Activated CD4-positive, alpha-beta T cell treated with anti-CD3 and anti-CD28 coated beads for 24 hours (primary cell): Measurements from ENCODE around the gene TBX19.

Source experiments
- DNase-seq, 2 donors: peaks; one replicate each; pipeline ENCODE4 v3.0.0-alpha.2; 2020; ENCODE audit warnings: low read depth in 2 of 2

Gene TBX19

DNA sequence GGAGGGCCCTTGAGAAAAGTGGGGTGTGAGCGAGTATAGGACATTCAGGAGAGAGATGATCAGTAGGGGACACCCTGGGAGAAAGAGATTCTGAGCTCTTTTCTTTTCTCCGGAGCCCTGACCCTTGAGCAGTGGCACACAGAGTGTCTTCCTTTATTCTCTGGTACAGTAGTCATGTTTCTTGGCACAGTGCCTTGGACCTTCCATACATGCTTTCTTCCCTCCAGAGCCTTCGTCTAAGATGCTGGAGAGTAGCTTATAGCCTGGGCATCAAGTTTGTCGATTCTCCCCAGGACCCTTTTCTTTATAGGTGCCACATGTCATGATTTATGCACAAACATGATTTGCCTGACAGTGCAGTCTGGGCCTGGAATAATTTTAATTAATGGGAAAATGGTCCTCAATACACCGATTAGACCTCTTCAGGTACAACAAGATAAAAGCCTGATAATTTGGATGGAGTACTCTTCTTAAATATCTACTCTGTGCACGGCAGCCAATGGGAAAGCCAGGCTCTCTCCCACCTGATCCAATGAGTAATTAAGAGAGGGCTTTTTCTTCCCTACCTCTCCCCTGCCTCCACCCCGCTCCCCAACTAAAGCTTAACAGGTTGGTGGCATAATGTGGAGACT lies at the start of gene TBX19:
TBX19 (plus strand) TSS at position 582 of the 632 bp plus-strand sequence. CDS start 214 bp downstream, outside the sequence.
- DNase-seq = no peak

DNA sequence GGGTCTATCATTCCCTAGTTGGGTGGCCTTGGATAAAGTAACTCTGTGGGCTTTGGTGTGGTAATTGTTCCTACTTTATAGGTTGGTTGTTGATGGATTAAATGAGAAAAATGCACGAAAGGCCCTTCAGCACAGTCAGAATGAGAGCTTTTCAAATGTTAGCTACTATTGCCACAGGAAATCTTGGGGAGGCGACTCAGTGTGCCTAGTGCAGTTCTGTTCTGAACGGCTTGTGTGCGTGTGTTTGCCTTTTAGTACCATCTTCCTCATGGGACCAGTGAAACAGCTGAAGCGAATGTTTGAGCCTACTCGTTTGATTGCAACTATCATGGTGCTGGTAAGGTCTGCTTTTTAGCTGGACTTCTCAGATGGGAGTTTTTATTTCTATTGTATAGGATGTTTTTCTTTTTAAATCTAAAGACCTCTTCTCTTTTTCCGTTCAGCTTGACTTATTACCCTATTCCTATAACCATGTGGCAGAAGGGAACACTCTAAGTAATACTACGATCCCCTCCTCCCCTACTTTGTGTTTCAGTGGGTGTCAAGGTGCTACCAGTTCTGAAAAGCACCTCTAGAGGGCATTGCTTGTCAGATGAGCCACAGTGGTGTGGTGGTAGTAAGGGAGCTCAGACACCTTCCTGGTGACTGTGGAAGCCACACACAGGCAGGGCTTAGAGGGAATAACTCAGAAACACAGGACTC lies 45.7 kb upstream of the TBX19 start:
- peak in 1 of 2 donors; percentile 18 for DNase-seq

DNA sequence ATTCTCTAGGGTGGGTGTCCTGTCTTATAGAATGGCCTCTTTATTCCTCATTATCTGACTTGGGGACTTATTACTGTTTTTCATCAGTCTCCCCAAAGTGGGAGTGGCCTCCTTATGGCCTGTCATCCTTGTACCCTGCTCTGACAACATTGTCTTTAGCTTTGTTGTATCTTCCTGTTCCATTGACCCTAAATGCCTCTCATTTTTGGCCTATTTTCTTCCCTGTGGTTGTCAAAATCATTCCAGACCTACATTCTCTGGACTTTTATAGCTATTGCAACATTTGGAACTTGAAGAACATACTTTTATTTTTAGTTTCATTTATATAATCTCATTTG lies 45.2 kb upstream of the TBX19 start:
- no peak for DNase-seq

DNA sequence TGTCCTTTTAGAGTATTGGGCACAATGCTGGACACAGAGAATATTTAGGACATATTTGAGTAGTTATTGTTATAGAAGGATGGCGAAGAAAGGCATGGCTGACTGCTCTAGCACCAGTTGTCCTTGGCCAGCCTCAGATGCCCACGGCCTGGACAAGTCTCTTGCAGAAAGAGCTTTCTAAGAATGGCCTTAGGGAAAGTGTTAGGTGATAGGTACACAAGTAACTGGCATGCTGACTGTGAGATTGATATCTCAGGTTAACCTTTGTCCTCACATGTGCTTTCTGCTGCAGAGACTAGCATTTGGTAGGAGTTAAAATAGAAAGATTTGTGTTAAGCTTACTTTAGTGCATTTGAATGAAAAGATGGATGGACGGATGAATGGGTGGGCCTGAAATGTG lies 44.7 kb upstream of the TBX19 start:
- no peak for DNase-seq

DNA sequence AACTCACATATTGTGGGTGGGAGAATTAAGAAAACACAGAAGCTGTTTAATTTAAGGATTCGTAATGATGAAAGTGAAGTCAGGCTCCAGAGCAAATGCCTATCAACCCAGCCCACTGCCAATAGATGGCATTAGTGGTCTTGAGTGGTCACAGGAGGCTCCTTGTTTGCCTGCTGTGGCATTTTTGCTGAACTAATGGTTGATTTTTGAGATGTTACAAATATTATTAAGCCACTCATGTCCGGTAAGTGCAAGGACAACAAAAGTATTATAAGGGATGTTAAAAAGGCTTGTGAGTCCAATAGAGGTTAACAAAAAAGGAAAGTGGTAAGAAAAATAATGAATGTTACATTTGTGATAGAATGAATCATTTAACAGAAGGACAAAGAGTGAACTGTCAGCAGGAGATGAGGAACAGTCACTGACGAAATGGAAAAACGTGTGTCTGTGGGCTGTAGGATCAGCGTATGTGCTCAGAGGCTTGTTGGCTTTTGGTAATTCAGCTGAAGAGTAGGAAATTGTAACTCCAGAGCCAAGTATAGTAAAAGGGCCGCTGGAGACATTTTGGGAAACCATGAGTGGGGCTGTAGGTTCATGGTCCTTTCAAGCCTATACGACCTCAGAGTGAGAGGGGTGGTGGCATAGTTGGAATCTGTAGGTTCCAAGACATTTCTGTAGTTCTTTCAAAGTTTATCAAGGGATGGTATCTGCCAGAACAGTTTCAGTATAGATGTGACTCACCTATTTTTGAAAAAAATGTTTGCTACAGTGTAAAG lies 43.7 kb upstream of the TBX19 start:
- DNase-seq = no peak

DNA sequence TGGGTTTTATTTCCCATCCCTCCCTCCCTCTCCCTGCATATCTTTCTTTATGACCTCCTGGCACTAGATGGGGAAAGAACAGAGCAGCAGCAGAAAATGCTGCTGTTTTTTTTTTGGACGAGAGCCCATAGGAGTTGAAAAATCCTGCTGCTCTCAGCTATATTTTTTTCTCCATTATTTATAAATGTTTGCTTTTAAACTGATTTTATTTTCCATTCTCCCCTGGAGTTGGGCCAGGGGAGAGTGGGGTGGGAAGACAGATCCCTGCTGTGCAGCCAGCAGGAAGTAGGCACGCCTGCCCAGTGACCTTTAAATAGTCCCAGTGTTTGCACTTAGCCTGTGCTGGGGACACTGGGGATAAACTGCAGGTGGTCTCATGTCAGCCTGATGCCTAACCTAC lies 37.5 kb upstream of the TBX19 start:
- no peak for DNase-seq

DNA sequence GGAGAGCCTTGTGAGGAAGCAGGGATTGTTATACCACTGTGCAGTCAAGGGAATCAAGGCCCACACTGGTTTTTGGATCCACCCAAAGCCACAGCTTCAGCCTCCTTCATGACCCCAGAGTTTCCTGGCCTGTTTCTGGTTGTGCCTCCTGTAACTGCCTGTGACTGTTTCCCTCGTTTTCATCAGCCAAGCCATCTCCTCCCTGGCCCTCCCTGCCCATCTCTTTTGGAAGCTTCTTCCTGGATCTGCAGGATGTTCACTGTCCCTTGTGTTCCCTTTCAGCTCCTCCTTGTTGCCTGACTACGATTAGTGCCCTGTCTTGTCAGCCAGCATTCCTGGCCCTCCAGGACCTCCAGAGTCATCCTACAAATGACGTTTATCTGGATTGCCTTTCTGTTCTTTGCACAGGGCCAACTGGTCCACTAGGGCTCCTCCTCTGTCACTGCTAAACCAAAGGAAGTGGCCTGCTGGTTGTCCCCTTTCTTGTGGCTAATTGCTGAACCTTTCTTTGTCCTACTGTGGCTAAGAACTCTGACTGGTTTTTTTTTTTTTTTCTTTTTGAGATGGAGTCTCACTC lies 37.0 kb upstream of the TBX19 start:
- DNase-seq = no peak

DNA sequence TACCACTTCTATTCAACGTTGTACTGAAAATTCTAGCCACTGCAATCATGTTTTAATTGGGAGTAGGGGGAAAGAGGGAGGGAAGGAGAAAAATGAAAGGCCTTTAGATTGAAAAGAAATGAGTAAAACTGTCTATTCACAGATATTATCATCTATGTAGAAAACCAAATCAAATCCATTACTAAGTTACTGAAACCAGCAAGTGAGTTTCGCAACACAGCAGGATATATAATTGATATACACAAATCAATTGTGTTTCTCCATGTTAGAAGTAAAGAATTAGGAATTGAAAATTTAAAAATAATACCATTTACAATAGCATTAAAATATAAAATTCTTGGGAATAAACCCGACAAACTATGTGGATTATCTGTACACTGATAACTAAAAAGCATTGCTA lies 35.6 kb upstream of the TBX19 start:
- no peak for DNase-seq

DNA sequence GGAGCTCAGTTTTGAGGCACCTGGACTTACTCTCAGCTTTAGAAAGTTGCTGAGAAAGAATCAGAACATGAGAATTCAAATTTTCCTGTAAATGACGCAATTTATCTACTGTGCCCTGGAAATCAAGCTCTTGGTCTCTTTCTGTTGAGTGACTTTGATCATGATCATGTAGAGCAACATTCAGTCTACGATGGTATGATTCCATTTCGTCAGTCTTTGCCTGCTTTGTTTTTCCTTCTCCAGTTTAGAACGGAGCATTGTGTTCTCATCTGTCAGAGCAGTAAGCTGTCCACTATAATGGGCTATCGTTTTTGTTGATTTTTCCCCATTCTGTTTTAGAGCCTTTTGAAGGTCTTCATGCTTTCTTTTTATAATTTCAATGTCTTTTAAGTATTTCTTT lies 34.2 kb upstream of the TBX19 start:
- DNase-seq = no peak

DNA sequence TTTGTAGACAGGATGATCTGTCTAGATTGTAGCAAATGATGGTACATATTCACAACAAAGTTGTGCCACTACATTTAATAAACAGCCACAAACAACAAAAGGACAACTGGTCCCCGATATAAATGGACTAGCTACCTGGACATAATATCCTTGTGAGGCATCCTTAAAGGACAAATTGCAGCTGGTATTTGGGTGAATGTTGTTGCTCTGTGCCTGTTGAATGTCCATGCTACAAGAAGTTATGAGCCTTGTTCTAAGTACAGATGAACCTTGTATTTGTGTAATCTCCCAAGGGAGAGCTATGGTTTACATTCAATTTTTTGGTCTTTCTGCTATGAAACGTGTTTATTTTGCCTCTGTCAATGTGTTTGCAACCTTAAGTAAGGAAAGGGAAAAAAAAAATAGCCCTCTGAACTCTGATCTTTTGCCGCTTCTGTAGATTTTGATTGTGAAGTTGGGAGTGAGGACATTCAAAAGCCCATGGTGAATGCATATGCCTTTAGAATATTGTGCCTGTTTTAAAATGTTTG lies 28.4 kb upstream of the TBX19 start:
- DNase-seq = no peak

DNA sequence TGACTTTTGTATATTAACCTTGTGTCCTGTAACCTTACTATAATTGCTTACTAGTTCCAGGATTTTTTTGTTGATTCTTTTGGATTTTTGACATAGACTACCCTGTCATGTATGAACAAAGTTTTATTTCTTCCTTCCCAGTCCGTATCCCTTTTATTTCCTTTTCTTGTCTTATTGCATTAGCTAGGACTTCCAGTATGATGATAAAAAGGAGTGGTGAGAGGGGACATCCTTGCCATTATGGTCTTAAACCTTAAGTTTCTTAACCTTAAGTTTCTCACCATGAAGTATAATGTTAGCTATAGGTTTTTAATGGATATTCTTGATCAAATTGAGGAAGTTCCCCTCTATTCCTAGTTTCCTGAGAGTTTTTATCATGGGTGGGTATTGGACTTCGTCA lies 24.5 kb upstream of the TBX19 start:
- DNase-seq = no peak

DNA sequence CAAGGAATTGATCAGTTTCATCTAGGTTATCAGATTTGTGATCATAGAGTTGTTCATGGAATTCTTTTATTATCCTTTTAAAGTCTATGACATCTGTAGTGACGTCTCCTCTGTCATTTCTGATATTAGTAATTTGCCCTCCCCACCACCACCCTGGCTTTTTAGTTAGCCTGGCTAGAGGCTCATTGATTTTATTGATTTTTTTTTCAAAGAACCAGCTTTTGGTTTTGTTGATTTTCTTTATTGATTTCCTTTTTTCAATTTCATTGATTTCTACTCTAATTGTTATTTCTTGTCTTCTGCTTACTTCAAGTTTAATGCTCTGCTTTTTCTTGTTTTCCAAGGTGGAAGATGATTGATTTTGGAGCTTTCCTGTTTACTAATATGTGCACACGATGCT lies 23.3 kb upstream of the TBX19 start:
- no peak for DNase-seq

DNA sequence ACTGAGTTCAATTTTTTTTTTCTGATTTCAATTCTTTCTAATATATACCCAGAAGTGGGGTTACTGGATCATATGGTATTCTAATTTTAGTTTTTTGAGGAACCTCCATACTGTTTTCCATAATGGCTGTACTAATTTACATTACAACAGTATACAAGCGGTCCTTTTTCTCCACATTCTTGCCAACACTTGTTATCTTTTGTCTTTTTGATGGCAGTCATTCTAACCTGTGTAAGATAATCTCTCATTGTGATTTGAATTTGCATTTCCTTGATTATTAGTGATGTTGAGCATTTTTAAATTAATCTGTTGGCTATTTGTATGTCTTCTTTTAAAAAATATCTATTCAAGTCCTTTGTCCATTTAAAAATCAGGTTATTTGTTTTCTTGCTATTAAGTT lies 21.1 kb upstream of the TBX19 start:
- DNase-seq = no peak

DNA sequence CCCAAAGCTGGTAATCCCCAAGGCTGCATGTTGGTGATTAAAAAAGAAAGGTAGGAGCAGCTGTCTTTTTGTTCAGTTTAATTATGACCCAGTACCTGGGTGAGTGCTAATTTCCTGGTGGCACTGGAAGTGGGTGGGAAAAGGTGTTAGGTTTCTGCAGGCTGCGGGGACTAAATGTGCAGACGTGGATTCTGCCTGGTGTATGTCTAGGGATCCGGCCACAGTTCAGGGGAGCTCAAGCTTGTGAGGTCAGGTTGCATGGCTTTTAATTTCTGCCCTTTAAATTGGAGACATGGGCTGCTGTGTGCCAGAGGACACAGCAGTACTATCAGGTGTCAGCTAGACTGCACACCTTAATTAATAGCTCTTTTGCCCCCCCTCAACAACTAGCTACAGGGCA lies 20.3 kb upstream of the TBX19 start:
- DNase-seq = no peak

DNA sequence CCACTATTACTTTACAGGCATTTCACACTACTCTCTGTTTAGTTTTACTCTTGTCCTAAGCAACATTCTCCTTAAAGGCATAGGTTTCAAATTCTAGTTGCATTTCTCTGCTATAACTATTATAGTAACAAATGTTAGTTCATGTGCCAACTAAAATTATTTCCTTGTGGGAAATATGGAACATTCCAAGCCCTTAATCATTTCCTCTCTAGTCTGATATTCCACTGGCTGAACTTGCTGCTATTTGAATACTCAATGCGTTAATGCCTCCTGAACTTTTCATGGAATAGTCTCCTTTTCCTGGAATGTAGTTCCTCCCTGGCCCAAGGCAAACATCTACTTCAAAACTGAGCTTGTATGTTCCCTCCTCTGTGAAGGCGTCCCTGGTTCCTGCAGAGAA lies 19.3 kb upstream of the TBX19 start:
- DNase-seq = no peak

DNA sequence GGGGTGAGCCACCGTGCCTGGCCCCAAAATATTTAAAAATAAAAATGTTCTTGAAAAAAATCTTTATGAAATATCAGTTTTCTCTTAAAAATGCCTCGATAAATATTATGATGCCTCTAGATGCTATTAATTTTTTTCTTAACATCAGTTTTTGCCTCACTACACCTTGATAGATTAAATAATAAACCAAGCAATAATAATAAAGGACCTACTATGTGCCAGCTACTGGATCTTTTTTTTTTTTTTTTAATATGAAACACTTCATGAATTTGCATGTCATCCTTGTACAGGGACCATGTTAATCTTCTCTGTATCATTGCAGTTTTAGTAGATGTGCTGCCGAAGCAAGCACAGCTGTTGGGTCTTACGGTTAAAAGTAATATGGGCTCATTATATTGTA lies 17.5 kb upstream of the TBX19 start:
- no peak for DNase-seq

DNA sequence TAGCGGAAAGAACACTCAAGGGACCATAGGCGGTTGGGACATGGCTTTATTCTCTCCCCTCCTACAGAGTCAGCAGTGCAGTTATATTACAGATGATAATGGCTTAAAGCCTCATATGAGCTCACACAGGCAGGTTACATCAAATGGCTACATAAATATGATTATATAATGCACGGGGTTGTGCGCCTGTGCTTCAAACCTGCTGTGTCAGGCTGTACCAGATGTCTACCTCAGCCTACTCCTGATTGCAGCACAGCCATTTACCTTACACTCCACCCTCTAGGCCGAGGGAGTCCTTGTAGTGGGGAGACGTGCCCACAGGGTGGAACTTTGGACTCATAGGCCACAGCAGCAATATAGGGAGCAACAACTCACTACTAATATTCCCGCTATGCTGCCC lies 16.4 kb upstream of the TBX19 start:
- DNase-seq = no peak

DNA sequence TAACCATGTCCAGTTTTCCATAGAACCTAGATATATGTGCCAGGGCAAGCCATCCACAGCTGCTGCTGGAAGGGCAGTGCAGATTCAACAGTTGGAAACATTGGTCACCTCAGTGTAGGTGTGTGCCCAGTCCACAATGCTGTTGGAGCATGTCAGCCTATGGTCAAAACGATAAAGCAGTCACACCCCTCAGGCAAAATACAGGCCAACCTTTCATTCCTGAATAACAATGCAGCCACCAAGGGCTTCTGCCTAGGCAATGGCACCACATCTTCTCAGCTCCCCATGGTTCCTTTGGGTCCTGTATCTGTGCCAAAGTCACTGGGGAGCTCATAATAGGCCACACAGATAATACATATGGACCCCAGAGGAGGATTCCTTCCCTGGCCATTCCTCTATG lies 15.1 kb upstream of the TBX19 start:
- no peak for DNase-seq

DNA sequence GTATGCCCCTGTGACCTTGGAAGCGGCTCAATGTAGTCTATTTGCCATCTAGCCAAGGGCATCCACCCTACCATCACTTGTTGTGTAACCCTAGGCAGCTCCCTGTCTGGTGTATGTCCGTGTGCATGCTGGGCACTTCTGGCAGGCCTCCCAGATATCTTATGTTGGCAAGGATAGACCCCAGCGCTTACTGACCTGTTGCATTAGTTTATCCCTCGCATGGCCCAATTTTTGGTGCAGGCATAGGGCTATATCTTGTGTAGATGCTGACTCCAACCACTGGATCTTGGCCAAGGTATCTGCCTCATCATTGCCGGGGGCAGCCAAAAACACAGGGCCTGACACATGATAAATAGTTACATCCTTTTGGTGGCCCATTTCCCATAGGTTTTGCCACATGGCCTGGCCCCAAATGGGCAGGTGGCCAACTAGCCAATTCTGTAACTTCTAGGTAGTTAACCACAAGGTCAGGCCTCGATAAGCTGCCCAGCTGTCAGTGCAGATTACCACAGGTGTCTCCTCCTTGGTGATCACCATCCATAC lies 14.0 kb upstream of the TBX19 start:
- DNase-seq = no peak

DNA sequence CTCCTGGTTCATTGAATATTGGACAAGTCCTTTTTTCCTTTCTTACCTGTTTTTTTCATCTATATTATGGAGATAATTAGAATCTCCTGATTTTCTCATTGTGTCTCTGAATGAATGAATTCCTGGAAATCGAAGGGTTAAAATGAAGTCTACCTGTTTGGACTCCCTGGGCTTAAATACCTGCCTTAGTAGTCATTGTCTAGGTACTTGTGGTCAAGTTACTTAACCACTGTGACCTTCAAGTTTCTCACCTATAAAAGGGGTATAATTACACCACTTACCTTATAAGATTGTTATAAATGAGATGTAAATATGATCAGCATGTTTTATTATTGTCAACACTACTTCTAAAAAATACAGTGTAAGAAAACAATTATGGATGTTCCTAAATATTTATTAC lies 9.0 kb upstream of the TBX19 start:
- no peak for DNase-seq

DNA sequence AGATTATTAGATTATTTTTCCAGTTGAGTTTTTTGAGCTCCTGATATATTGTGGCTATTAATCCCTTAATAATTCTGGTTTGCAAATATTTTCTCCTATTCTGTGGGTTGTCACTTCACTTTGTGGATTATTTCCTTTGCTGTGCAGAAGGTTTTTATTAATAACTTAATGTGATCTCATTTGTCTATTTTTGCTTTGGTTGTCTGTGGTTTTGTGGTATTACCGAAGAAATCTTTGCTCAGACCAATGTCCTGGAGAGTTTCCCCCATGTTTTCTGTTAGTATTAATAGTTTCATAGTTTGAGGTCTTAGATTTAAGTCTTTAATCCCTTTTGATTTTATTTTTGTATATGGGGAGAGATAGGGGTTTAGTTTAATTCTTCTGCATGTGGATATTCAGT lies 7.1 kb upstream of the TBX19 start:
- no peak for DNase-seq

DNA sequence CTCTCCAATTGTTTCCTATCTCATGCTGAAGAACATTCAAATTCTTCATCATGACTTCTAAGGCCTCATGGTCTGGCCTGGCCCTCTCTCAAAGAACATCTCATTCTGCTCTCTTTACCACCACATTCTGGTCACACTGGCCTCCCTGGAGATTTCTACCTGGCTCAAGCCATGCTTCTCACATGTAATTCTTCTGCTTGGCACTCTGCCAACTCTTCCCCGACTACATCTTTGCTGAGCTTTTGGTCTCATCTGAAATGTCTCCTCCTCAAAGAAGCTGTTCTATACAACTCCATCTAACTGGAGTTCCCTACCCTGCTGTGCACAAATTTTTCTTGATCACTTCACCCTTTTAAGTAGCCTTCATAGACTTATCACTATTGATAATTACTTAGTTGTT lies 1.4 kb upstream of the TBX19 start:
- no peak for DNase-seq
